HG03521 (cell line): ENCODE measurements around the gene GPC4.
"Not testable (repeated sequence)": the region's sequence is repeated elsewhere in the genome, so short reads cannot be mapped to it uniquely, and the experiment has no call there.

Experiments
- ATAC-seq: cut with Tn5 transposase; IDR thresholded peaks from one replicate; pipeline ENCODE4 v1.9.1; 2021; ENCODE audit warnings: mild to moderate bottlenecking, moderate library complexity; ENCODE audit not compliant: unreplicated experiment

The GPC4 gene

GRCh38 chrX:133369065-133369464 lies 46.2 kb downstream of the GPC4 start:
- ATAC-seq: no peak

- no peak for ATAC-seq
Measured at GRCh38 chrX:133366735-133367134, 48.6 kb downstream of the GPC4 start.

GRCh38 chrX:133365871-133366611 lies 49.2 kb downstream of the GPC4 start:
- ATAC-seq: no peak

GRCh38 chrX:133364865-133365264 lies 50.4 kb downstream of the GPC4 start:
- no peak for ATAC-seq

- ATAC-seq: no peak
Measured at GRCh38 chrX:133364196-133364595, 51.1 kb downstream of the GPC4 start.

GRCh38 chrX:133362538-133362937 lies 52.8 kb downstream of the GPC4 start:
- ATAC-seq: no peak

- no peak for ATAC-seq
Measured at GRCh38 chrX:133359466-133359865, 55.8 kb downstream of the GPC4 start.

GRCh38 chrX:133353233-133353632 lies 62.1 kb downstream of the GPC4 start:
- ATAC-seq: no peak

- ATAC-seq: no peak
Measured at GRCh38 chrX:133350751-133351150, 64.5 kb downstream of the GPC4 start.

- no peak for ATAC-seq
Measured at GRCh38 chrX:133346026-133346425, 69.3 kb downstream of the GPC4 start.

GRCh38 chrX:133339566-133339965 lies 75.7 kb downstream of the GPC4 start:
- ATAC-seq: no peak

GRCh38 chrX:133337250-133337649 lies 78.0 kb downstream of the GPC4 start:
- no peak for ATAC-seq

- no peak for ATAC-seq
Measured at GRCh38 chrX:133335027-133335426, 80.3 kb downstream of the GPC4 start.

GRCh38 chrX:133333154-133333750 lies 82.0 kb downstream of the GPC4 start:
- ATAC-seq: no peak

GRCh38 chrX:133332737-133333136 lies 82.6 kb downstream of the GPC4 start:
- no peak for ATAC-seq

GRCh38 chrX:133330956-133331355 lies 84.3 kb downstream of the GPC4 start:
- ATAC-seq: no peak

GRCh38 chrX:133325422-133325821 lies 89.9 kb downstream of the GPC4 start:
- ATAC-seq: no peak

- no peak for ATAC-seq
Measured at GRCh38 chrX:133323431-133323830, 91.9 kb downstream of the GPC4 start.

GRCh38 chrX:133322269-133322668 lies 93.0 kb downstream of the GPC4 start:
- not testable (repeated sequence) for ATAC-seq

GRCh38 chrX:133321451-133321850 lies 93.8 kb downstream of the GPC4 start:
- no peak for ATAC-seq

- no peak for ATAC-seq
Measured at GRCh38 chrX:133314281-133314680, 101.0 kb downstream of the GPC4 start.

- ATAC-seq: no peak
Measured at GRCh38 chrX:133308499-133308897, 106.8 kb downstream of the GPC4 start.
